ENCODE measurements around the gene COL1A1.

The COL1A1 gene

DNA sequence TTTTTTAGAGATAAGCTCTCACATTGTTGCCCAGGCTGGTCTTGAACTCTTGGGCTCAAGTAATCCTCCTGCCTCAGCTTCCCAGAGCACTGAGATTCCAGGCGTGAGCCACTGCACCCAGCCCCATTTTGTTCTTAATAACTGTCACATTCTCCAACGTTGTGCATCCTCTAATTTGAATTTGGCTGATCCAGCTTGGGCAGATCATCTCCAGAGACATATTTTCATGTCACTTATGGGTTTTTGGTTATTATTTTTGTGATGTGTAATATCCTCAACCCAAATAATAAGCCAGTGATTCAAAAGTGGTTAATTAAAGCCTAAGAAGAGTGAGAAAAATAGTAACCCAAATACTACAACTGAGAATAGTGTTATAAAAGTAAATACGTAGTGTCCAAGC lies 16.2 kb upstream of the COL1A1 start:
- no peak for DNase-seq (ENCODE audit: low read depth)
- H3K4me3 ChIP-seq (ENCODE audit: low read depth, low read length), result no peak overlapping the region
- TF ChIP-seq, protein P1, sequence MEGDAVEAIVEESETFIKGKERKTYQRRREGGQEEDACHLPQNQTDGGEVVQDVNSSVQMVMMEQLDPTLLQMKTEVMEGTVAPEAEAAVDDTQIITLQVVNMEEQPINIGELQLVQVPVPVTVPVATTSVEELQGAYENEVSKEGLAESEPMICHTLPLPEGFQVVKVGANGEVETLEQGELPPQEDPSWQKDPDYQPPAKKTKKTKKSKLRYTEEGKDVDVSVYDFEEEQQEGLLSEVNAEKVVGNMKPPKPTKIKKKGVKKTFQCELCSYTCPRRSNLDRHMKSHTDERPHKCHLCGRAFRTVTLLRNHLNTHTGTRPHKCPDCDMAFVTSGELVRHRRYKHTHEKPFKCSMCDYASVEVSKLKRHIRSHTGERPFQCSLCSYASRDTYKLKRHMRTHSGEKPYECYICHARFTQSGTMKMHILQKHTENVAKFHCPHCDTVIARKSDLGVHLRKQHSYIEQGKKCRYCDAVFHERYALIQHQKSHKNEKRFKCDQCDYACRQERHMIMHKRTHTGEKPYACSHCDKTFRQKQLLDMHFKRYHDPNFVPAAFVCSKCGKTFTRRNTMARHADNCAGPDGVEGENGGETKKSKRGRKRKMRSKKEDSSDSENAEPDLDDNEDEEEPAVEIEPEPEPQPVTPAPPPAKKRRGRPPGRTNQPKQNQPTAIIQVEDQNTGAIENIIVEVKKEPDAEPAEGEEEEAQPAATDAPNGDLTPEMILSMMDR (IDR thresholded peaks at IDR 0.05; ENCODE audit: control insufficient read depth, extremely low read depth, insufficient read depth), result no peak

DNA sequence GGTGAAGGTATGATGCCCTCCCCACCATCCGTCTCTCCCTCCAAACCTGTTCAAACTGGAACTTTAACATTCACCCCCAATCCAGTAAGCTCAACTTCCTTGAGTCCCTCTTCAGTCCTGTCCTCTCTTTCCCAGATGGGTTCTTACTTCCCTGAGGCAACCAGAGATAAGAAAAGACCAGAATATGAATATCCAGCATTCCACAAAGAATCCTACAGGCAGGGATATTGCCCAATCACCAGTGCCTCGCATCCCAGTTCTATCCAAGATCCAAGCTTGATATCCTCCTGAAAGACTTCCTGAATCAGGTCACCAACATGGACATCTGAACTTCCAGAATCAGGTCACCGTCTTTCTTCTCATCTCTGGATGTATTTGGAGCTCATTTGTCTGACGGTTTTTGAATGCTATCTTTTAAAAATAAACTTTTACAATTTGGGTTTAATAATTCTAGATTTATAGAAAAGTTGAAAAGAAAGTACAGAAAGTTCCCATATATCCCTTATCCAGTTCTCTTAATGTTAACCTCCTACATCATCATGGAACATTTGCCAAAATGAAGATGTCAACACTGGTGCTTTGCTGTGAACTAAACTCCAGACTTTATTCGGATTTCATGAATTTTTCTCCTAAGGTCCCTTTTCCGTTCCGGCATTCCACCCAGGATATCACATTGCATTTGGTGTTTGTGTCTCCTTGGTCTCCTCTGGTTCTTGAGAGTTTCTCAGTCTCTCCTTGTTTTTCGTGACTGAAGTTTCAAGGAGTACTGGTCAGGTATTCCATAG lies 13.7 kb upstream of the COL1A1 start:
- TF ChIP-seq, protein P1 (IDR thresholded peaks at IDR 0.05; ENCODE audit: control insufficient read depth, extremely low read depth, insufficient read depth), result no peak
- H3K4me3 ChIP-seq (ENCODE audit: low read depth, low read length), result no peak overlapping the region
- no peak for DNase-seq (ENCODE audit: low read depth)

DNA sequence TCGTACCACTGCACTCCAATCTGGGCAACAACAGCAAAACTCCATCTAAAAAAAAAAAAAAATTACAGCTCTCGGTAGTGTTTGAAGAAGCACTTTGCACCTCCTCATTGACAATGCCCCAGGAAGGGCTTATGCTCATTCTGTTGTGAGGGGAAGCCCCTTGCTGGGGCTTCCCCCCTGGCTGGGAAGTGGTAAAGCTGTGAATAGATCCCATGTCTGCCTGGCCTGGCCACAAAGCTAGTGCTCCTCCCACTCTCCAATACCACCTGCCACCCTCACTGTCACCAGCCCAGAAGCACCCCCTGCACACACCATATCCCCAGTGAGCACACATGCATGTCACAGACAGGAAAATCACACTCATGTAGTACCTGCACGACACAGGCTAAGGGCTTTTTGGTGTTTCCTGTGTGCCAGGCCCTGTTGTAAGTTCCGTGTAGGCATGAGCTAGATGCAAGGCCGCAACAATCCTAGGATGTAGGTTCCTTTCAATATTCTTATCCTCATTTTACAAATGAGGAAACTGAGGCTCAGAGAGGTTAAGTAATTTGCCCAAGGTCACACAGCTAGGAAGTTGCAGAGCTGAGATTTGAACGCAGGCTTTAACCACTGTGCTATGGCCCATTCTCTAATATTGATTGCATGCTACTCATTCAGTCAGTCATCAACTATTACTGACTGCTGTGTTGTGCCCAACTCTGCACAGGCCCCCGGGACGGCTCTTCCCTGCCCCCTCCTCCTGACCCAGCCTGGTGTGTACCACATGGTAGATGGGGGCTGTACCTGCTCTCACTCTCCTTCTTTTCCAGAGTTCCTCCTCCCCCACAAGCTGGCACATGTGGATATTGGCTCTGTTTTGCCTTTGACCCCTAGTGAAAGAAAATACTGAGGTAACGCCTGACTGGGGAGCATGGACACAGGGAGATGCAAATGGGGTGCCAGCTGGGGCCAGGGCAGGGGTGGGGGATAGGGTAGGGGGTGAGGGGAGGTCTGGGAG lies 11.9 kb upstream of the COL1A1 start:
- H3K4me3 ChIP-seq (ENCODE audit: low read depth, low read length), result no peak overlapping the region
- no peak for DNase-seq (ENCODE audit: low read depth)
- TF ChIP-seq, protein P1 (IDR thresholded peaks at IDR 0.05; ENCODE audit: control insufficient read depth, extremely low read depth, insufficient read depth), result no peak

DNA sequence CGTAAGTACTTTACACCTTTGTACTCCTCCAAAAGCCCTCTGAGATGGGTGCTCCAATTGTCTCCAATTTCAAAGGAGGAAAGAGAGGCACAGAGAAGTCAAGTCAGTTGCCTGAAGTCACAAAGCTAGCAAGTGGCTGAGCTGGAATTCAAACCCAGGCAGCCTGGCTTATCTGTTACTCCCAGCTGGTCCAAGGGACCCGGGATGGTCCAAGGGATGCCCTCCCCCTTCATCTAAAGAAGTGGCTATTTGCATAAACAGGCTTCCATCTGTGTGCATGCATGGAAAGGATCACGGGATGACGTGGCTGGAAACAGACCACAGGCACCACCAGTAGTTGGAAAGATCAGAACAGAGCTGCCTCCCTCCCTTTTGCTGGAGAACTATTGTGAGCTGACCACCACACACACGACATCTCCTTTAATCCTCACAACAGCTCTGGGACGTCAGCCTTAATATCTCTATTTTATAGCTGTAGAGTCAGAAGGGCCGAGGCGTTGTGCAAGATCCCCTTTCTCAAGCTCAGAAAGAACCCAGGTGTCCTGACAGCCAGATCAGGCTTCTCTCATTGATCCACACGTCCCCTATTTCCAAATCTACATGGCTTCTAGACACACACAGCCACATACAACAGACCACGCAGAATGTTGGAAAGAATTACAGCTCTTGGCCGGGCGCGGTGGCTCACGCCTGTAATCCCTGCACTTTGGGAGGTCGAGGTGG lies 10.9 kb upstream of the COL1A1 start:
- TF ChIP-seq, protein P1 (IDR thresholded peaks at IDR 0.05; ENCODE audit: control insufficient read depth, extremely low read depth, insufficient read depth), result no peak
- DNase-seq (ENCODE audit: low read depth), result no peak
- H3K4me3 ChIP-seq (ENCODE audit: low read depth, low read length), result no peak overlapping the region

DNA sequence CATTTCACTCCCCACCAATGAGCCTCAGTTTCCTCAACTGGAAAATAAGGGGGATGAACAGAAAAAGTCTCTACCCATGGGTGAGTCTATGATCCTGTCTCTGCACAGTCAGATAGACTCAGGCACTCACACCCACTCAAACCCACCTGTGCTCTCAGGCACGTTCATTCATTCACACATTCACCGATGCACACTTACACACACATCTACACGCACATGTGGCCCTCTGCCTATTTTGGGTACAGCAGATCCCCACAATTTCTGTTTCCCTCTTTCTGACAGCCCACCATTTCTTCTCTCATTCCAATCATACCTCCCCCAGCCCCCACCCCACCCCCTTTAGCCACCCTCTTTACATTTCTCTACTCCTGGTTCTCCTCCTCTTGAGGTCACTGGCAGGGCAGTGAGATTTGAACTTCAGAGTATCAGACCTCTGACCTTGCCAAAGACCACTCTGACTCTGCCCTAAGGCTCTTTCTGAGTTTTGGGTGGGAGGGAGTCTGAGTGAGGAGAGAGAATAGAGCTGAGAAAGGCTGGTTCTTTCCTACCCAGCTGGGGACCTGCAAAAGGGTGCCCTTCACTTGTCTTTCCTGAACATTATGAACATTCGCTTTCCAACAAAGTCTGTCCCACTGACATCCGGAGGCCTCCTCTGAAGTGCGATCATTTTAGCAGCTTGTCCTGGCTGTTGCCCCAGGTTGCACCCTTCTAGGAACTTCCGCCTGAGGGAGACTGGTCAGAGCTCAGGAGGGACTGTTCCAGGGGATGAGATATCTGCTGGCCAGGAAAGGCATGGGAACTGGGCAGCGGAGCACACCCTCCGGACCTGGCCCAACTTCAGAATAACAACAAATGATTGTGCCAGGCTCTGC lies 10.1 kb upstream of the COL1A1 start:
- TF ChIP-seq, protein P1 (IDR thresholded peaks at IDR 0.05; ENCODE audit: control insufficient read depth, extremely low read depth, insufficient read depth), result no peak
- no peak overlapping the region for H3K4me3 ChIP-seq (ENCODE audit: low read depth, low read length)
- DNase-seq (ENCODE audit: low read depth), result no peak

All from LNCaP clone FGC (cell line).